HG02642 (cell line): ENCODE measurements around the gene FAM25A.

Experiments used
- ATAC-seq: cut with Tn5 transposase; IDR thresholded peaks from one replicate; pipeline ENCODE4 v1.9.1; 2021; ENCODE audit warnings: mild to moderate bottlenecking; ENCODE audit not compliant: unreplicated experiment, poor library complexity

FAM25A gene

GRCh38 chr10:87058171-87058570 lies 38.1 kb downstream of the FAM25A start:
- ATAC-seq, result no peak

GRCh38 chr10:87059401-87059800 lies 39.3 kb downstream of the FAM25A start:
- no peak for ATAC-seq

- ATAC-seq, result no peak
Measured at GRCh38 chr10:87060280-87060928, 40.3 kb downstream of the FAM25A start.

- no peak for ATAC-seq
Measured at GRCh38 chr10:87064651-87065050, 44.6 kb downstream of the FAM25A start.

GRCh38 chr10:87066178-87066577 lies 46.1 kb downstream of the FAM25A start:
- no peak for ATAC-seq

- no peak for ATAC-seq
Measured at GRCh38 chr10:87066865-87067264, 46.8 kb downstream of the FAM25A start.

- no peak for ATAC-seq
Measured at GRCh38 chr10:87068281-87068680, 48.2 kb downstream of the FAM25A start.

GRCh38 chr10:87072449-87072848 lies 52.4 kb downstream of the FAM25A start:
- ATAC-seq, result no peak
